Measurements from ENCODE around the gene FXYD6.

Gene FXYD6

GRCh38 chr11:117862019-117862725 is 14.3 kb downstream of the FXYD6 start:
- DNase-seq = no peak
- TF ChIP-seq GATA1 (IDR thresholded peaks at IDR 0.05; ENCODE audit: low read depth, low read length) (no peak), POLR2A (IDR thresholded peaks at IDR 0.05; ENCODE audit: low read length) (no peak)

- TF ChIP-seq GATA1 (IDR thresholded peaks at IDR 0.05; ENCODE audit: low read depth, low read length) = no peak
- TF ChIP-seq POLR2A (IDR thresholded peaks at IDR 0.05; ENCODE audit: low read length) = no peak
- DNase-seq = no peak
These were observed 15.1 kb downstream of the FXYD6 start for GRCh38 chr11:117861151-117862018.

GRCh38 chr11:117860139-117860538 is 16.3 kb downstream of the FXYD6 start:
- TF ChIP-seq GATA1 (IDR thresholded peaks at IDR 0.05; ENCODE audit: low read depth, low read length) (no peak), POLR2A (IDR thresholded peaks at IDR 0.05; ENCODE audit: low read length) (no peak)
- DNase-seq = no peak

GRCh38 chr11:117859488-117860112 is 16.9 kb downstream of the FXYD6 start:
- no peak for DNase-seq
- TF ChIP-seq POLR2A (IDR thresholded peaks at IDR 0.05; ENCODE audit: low read length) (no peak), GATA1 (IDR thresholded peaks at IDR 0.05; ENCODE audit: low read depth, low read length) (no peak)

- DNase-seq = no peak
- TF ChIP-seq GATA1 (IDR thresholded peaks at IDR 0.05; ENCODE audit: low read depth, low read length) (no peak), POLR2A (IDR thresholded peaks at IDR 0.05; ENCODE audit: low read length) (no peak)
These were observed 17.4 kb downstream of the FXYD6 start for GRCh38 chr11:117859061-117859460.

- no peak for DNase-seq
- TF ChIP-seq GATA1 (IDR thresholded peaks at IDR 0.05; ENCODE audit: low read depth, low read length) = no peak
- TF ChIP-seq POLR2A (IDR thresholded peaks at IDR 0.05; ENCODE audit: low read length) = no peak
These were observed 18.6 kb downstream of the FXYD6 start for GRCh38 chr11:117857734-117858414.

GRCh38 chr11:117855912-117856651 is 20.4 kb downstream of the FXYD6 start:
- TF ChIP-seq POLR2A (IDR thresholded peaks at IDR 0.05; ENCODE audit: low read length) (no peak), GATA1 (IDR thresholded peaks at IDR 0.05; ENCODE audit: low read depth, low read length) (no peak)
- DNase-seq = no peak

- no peak for TF ChIP-seq POLR2A (IDR thresholded peaks at IDR 0.05; ENCODE audit: low read length)
- TF ChIP-seq GATA1 (IDR thresholded peaks at IDR 0.05; ENCODE audit: low read depth, low read length) = no peak
- no peak for DNase-seq
These were observed 21.1 kb downstream of the FXYD6 start for GRCh38 chr11:117855186-117855845.

GRCh38 chr11:117852309-117852708 is 24.1 kb downstream of the FXYD6 start:
- TF ChIP-seq POLR2A (IDR thresholded peaks at IDR 0.05; ENCODE audit: low read length) (no peak), GATA1 (IDR thresholded peaks at IDR 0.05; ENCODE audit: low read depth, low read length) (no peak)
- DNase-seq = no peak

GRCh38 chr11:117851852-117852251 is 24.6 kb downstream of the FXYD6 start:
- DNase-seq = no peak

GRCh38 chr11:117851106-117851505 is 25.4 kb downstream of the FXYD6 start:
- TF ChIP-seq GATA1 (IDR thresholded peaks at IDR 0.05; ENCODE audit: low read depth, low read length) (no peak), POLR2A (IDR thresholded peaks at IDR 0.05; ENCODE audit: low read length) (no peak)
- DNase-seq = no peak

More at GRCh38 chr11:117851852-117852251, 24.6 kb downstream of the FXYD6 start:
- TF ChIP-seq GATA1 (IDR thresholded peaks at IDR 0.05; ENCODE audit: low read depth, low read length) (no peak), POLR2A (IDR thresholded peaks at IDR 0.05; ENCODE audit: low read length) (no peak)

- TF ChIP-seq GATA1 (IDR thresholded peaks at IDR 0.05; ENCODE audit: low read depth, low read length) (no peak), POLR2A (IDR thresholded peaks at IDR 0.05; ENCODE audit: low read length) (no peak)
- DNase-seq = no peak
These were observed 26.6 kb downstream of the FXYD6 start for GRCh38 chr11:117849781-117850414.

All from erythroblast (primary cell).